HG02938 (cell line): Measurements from ENCODE around the gene TNS4.

Source experiments
- ATAC-seq: cut with Tn5 transposase; IDR thresholded peaks from one replicate; pipeline ENCODE4 v1.9.1; 2021; ENCODE audit warnings: mild to moderate bottlenecking, moderate library complexity; ENCODE audit not compliant: unreplicated experiment

The TNS4 gene

DNA sequence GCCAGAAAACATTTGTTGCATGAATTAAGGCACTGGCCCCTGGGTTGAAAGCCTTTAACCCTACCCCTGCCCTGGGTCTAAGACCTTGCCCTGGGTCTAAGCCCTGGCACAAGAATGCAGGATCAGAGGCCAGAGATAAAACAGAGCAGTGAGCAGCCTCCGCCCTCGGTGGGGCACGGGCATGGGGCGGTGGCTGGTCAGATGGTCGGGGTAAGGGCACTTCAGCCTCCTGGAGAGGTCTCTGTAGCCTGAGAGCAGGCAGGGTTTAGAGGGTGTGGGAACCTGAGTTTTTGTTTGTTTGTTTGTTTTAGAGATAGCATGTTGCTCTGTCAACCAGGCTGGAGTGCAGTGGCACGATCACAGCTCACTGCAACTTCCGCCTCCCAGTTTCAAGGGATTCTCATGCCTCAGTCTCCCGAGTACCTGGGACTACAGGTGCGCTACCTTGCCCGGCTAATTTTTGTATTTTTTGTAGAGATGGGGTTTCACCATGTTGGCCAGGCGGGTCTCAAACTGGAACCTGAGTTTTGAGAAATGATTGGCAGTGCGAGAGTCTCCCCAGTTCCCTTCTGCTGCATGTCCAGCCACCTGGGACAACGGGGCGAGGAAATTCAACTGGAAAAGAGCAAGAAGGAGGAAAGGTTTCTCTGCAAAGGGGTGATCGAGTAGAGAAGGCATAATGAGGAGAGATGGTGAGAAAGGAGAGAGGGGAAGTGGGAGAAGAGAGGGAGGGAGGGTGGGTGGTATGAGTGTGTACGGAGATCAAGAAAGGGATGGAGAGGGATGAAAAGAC lies 27.7 kb downstream of the TNS4 start:
- ATAC-seq = no peak

DNA sequence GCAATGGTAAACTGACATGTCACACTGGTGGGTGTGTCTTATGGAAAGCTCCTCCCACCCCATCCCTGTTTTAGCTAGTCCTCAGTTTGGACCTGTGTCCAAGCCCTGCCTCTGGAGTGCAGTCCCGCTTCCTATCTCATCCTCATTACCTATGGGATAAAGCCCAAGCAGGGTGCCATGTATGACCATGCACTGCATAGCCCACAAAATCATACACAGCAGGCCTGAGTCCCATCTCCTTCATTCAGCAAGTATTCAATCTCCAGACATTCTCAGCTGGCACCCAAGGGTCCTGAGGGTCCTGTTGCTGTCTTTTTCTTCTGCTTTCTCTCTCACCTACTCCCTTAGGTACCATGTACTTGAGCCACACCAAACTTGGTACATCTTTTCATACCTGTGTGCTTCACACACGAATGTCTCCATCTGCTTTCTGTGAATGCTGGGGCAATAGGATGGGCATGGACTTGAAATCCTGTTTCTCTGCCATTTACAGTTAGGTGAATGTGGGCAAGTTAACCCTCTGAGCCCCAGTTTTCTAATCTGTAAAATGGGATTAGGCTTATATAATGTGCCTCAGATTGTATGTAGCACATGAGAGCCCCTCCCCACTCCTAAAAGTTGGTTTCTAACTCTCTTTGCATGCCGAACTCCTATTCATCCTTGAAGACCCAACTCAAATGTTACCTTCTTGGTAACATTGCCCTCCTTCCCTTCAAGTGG lies 28.5 kb downstream of the TNS4 start:
- ATAC-seq = no peak

DNA sequence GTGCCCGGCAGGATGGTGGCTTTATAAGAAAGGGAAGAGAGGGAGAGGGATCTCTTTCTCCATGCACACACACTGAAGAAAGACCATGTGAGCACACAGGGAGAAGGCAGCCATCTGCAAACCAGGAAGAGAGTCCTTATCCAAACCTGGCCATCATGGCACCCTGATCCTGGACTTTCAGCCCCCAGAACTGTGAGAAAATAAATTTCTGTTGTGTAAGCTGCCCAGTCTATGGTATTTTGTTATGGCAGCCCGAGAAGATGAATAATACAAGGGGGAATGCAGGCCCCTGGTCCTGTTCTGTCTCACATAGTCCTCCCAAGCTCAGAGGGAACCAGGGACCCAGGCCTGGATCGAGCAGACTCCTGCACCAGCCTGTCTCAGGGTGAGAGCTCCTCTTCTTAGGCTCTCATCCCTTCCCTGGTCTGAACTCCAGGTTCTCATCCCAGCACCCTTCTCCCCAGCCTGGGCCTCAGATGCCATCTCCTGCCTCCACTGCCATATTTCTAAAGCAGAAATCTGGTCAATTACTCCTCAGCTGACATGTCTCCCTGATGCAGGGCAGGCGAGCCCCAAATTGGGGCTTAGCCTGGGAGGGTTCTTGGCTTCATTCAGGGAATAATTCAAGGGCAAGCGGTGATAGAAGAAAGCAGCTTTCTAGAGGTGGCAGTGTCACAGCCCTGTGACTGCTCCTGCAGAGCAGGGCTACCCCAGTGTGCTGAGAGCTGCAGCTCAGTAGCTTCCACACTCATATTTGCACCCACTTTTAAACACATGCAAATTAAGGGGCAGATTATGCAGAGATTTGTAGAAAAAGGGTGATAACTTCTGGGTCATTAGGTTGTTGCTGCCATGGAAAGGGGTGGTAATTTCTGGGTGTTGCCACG lies 29.3 kb downstream of the TNS4 start:
- no peak for ATAC-seq

DNA sequence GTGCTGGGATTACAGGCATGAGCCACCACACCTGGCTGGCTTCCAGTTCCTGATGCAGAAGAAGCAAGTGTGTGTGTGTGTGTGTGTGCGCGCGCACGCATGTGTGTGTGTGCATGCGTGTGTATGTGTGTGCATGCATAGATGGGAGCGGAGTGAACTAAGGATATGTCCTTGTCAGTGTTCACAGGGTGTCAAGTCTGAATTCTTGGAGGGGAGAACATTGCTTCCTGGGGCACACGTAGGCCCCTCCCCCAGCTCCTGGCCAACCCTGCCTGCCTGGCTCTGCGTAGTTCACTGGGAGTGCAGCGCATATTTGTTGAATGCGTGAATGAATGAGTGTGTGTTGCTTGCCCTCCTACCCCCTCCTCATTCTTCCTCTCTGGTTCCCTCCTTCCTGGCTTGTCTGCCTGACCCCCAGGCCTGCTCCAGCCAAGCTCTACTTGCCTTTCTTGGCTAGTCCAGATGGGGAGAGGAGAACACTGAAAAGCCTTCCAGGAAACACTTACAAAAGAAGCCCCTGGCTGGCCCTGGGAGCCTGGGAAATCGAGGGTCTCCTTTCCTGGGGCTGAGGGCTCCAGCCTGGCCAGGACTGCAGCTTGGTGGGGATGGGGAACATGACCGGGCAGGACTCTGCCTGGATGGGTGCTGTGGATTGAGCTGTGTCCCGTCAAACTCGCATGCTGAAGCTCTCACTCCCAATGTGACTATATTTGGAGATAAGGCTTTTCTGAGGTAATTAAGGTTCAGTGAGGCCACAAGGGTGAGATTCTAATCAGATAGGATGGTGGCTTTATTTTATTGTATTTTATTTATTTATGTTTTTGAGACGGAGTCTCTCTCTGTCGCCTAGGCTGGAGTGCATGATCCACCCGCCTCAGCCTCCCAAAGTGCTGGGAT lies 30.2 kb downstream of the TNS4 start:
- ATAC-seq = no peak

DNA sequence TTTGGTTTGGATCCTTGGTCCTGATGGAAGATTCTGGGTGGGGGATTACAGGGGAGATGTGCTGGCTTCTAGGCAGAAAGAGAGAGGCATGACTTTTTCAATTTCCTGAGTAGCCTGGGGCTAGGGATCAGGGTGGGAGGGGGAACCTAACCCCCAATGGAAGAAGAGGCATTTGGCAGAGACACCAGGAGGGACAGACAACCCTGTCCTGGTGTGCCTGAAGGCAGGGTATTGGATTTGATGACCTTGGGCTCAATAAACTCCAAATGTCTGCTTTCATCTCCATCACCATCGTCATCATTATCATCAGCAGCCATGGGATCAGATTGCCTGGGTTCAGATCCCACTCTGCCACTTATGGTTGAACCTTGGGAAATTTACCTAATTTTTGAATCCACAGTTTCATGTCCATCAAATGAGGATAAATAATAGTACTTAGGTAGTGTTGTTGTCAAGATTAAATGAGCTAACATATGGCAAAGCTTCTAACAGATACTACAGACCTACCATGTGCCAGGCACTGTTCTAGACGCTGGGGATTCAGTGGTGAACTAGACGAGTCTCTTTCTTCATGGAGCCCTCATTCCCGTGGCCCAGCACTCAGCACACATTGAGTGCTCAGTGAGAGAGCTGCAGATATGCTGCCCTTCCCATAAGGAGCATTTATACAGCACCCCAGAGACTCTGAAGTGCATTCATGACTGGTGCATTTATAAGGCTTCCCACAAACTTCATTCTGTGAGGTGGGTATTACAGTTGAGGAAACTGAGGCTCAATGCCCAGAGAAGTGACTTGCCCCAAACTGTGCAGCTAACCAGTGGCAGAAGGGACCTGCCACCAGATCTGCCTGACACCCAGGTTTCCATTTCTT lies 31.4 kb downstream of the TNS4 start:
- ATAC-seq = no peak

DNA sequence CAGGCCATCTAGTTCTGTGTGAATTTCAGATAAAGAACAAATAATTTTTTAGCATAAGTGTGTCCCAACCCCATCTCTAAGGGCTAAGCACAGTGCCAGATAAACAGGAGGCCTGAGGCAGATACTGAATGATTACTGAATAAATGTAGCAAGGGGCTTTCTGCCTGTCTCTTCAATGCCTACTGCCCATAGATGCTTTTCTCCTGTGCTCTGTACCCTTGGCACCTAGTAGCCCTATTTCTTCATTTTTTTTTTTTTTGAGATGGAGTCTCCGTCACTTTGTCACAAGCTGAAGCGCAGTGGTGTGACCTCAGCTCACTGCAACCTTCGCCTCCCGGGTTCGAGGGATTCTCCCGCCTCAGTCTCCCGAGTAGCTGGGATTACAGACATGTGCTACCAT lies 32.9 kb downstream of the TNS4 start:
- no peak for ATAC-seq

DNA sequence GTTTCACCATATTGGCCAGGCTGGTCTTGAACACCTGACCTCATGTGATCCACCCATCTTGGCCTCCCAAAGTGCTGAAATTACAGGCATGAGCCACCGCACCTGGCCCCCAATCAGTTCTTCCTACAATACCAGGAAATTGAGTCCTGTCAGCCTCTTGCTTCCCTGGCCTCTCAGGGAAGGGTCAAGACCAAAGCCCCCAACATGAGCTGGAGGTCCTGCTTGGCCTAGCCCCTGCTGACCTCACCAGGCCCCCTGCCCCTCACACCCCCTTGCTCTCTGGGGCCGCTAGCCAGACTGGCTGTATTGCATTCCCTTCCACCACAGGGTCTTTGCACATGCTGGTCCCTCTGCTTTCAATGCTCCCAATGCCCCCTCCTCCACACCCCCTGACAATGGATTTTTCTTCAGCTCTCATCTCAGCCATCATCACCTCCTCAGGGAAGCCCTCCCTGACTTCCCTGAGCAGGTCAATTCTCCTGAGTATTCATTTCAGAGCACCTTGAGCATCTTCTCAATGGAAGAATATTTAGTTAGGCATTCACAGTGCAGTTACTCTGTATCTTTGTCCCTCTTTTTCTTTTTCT lies 34.0 kb downstream of the TNS4 start:
- ATAC-seq = no peak

DNA sequence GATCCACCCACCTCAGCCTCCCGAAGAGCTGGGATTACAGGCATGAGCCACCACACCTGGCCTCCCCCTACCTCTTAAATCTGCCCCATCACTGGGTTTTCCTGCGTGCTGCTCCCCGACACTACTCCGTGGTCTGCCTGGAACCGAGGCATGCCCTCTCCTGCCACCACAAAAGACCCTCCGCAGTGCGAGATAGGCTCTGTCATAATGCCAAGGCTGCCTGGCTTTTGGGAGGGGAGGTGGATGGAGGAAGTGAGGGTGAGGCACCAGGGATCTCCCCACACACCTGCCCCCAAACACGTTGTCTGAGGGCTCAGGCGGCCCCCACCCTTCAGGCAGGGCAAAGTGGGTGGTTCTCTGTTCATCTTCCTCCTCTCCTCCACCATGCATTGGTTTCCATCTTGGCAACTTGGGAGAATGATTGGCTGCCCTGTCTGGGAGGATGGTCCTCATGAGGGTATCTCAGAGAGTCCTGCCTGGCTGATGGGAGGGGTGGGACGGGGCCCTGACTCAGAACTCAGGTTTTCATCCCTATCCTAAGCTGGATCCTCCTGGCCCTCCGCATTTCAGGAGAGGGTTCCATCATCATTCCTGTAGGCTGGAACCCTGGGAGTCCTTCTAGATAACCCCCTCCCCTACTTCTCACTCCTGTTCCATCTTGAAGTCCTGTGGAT lies 35.0 kb downstream of the TNS4 start:
- no peak for ATAC-seq

DNA sequence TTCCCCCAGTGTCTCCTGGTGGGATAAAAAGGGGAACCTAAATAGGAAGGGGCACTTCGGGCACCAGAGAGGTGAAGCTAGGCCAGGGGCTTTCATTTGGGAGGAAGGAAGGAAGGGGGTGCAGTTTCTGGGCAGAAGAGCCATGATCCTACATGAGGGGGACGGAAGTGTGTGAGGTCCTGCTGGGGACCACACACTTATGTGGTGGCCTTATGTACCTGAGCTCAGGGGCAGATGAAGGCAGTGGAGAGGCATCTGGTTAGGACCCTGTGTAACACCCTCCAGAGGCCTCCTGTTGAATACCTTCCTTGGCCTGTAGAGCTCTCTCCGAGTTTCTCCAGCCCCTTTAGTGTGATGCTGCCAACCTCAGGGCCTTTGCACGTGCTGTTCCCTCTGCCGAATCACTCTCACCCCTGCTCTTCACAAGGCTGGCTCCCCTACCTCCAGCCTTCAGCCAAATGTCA lies 37.0 kb downstream of the TNS4 start:
- no peak for ATAC-seq

DNA sequence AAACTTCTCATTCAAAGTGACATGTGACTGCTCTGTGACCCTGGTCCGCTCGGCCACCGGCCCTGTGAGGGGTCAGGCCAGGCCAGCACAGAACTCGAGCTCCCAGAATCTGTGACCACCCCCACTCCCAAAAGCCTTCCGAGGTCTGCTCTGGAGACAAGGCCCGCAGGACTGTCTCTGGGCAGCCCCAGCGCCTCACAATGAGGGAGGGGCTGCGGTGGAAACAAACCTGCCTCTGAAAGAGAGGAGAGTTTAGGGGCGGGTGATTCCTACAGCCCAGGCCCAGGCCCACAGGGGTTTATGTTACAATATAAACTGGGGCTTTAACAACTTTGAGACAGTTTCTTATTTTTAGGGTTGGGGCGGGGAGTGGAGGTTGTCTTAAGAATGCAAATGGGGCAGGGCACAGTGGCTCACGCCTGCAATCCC lies 38.3 kb downstream of the TNS4 start:
- no peak for ATAC-seq

DNA sequence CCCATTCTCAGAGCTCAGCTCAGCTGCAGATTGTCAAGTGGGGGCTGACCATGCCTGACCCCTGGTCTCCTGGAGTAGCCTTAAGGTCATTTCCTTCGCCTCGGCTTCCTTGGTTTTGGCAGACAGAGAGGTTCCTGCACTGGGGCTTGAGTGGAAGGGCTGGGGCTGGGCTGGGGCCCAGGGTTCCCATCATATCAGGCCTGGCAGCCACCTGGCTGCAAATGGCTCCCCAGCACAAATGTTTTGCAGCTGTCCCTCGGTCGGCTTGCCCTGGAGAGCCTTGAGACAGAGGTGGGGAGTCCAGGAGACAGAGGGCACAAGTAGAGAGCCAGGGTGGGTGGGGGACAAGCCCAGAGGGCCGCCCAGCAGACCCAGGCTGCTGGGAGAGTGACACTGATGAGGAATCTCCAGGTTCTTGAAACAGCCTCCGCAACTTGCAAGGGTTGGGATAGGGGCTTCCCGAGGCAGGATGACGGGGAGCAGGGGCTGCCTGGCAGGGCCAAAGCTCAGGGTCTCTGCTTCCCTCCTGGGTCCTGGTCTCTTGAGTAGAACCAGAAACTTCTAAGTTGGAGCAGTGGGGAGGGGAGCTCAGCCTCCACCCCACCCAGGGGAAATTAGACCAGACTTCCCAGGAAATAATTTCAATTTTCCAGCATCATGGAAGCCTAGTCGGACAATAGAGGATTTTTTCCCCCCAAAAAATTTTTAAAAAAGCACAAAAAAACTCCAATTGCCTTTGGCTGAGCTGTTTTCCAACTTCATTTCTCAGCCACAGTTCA lies 38.9 kb downstream of the TNS4 start:
- no peak for ATAC-seq

DNA sequence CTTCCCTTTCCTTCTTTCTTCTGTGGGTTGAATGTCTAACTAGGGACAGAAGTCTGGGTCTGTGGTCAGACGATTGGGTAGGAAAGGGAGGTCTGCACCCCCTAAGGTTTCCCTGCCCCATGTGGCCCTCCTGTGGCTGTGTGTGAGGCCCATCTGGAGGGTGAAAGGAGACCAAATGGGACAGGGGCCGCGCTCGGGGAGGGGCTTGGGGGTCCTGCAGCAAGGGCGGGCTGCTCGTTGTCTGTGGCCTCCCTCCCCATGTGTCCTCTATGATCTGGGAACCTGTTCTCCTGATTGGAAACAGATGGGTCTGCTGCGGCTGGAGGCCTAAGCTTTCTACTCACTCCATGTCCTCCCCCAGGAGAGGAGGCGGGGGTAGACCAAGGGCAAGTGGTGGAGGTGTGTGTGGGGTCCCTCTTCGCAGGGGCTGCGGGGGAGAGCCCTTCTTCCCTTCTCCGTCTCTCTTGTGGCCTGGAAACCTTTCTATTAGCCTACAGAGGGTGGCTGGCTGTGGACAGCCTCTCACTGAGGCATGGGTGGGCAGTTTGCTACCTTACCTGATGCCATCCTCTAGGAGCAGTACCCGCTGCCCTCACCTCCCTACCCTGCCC lies 39.6 kb downstream of the TNS4 start:
- no peak for ATAC-seq

DNA sequence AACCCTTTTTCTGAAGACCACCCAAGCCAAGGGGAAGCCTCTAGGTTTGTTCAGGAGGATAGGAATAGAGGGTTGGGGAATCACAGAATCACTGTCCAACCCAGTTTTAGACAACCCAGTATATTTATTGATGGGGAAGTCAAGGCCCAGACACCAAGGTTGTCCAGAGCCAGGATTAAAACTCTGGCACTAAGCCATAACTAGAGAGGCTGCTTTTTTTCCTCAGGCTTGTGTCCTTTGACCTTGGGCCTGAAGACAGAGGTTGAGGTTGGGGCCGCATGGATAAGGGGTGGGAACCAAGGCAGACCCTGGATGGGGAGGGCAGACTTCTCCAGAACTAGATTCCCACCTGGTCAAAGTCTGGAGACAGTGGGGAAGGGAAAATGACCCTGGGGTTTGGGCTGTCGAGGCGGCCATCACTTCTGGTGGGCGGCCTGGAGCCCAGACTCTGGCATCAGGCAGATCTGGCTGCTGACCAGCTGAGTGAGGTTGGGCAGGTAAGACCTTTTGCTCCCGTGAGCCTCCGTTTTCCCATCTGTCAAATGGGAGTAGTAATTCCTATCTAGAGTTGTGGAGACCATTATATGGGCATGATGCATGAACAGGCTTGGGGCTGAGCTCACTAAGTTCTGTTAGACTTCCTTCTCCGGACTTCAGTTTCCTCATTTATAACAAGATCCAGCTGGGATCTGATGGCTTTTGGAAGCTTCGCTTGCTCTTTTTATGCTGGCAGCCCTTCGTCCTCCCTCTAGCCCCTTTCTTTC lies 40.3 kb downstream of the TNS4 start:
- no peak for ATAC-seq

DNA sequence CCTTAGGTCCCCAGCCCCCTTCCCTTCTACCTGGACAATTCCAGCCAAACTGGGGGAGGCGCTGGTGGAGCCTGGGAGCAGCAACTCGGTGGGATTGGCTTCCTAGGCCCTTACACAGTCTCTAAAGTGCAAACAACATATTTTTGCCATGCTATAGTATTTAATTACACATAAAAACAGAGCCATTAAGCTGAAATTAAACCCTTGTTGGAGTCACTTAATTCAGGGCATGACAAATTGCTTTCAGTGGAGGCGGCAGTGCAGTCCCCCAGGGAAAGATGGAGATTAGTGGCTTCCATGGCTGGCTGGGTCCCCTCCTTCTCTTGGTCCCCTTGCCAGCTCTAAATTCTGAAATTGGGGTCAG lies 40.8 kb downstream of the TNS4 start:
- ATAC-seq = no peak

DNA sequence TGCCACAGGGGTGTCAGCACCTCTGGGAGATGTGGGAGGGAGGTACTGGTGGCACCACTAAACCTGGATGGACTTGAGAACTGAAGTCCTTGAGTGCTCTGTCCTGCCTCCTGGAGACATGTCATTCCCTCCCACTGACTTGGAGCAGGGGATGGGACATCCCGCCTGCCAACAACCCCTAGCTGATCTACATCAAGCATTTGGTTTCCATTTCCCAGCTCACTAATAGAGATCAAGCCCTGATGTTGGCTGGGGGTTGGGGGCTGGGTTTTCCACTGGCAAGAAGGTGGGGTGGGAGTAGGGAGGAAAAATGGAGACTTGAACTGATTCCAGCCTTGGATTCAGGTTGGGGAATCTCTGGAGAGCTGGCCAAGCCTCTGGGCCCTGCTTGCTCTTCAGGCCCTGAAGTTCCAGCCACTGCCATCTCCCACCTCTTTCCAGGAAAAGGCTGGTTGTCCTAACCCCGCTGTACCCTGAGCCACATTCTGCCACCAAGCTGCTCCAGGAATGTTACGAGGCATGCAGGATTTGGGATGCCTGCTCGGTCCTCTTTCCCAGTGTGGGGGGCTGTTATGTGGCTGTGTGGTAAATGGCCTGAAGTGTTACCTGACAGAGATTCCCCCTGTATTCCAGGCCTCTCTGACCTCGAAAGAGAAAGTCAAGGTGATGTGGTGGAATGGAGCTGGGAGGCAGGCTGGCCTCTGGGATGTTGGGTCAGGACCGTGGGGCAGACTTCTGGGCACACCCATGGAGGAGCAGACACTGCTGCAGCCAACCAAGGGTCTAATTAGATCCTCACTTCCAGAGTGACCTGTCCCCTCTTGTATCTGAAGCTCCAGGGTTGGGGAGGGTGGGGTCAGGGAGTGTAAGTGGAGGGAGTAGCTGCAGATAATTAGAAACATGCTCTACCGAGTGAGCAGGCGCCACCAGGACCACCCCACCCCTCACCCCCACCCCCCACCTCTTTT lies 41.5 kb downstream of the TNS4 start:
- no peak for ATAC-seq
